ENCODE data around the gene MFAP2. TPM values are rescaled to one million over a fixed set of nuclear protein-coding genes. Genes with fewer than 3 reads are reported as not detected.

Gene MFAP2
- total and polyA plus RNA-seq, 7 experiments from 2014 or later = 0.76 TPM; not detected in 6

- H3K9me3 Mint-ChIP-seq = no peaks in the 10 kb centered on the region
- POLR2A ChIA-PET = no interaction called here
- H3K27ac Mint-ChIP-seq = peak overlapping the region in 1 of 9 donors; percentile 5
- peaks cover 0 to 27% (median 5%) of the 10 kb centered on the region in 7 donors for H3K4me1 Mint-ChIP-seq
- intact Hi-C loops (cut with micrococcal nuclease) = loop anchor here (10.0 kb wide), 2 partner anchors 51 to 651 kb away; partner anchors contain the start of gene SZRD1 (in 1 of the 2)
- Histone ChIP-seq H3K9me3 (ENCODE audit: control insufficient read depth in 2 of 3, low read length in 3 of 3) (no peaks in the 10 kb centered on the region), H3K36me3 (ENCODE audit: control insufficient read depth in 2 of 3, insufficient read depth in 3 of 3, low read length in 3 of 3) (peaks cover 7 to 39% (median 12%) of the 10 kb centered on the region in 3 experiments), H3K27me3 (ENCODE audit: control insufficient read depth in 2 of 2, insufficient read depth in 2 of 2, low read length in 2 of 2) (no peaks in the 10 kb centered on the region), H3K27ac (ENCODE audit: low read depth, low read length) (no peak overlapping the region), H3K4me3 (ENCODE audit: low read length) (no peak overlapping the region), H3K4me1 (ENCODE audit: control insufficient read depth in 2 of 2, insufficient read depth in 2 of 2, low read length in 2 of 2) (peaks cover 4 to 6% of the 10 kb centered on the region in 2 donors)
- H3K27me3 Mint-ChIP-seq = peaks cover 0 to 2% (median 0%) of the 10 kb centered on the region in 5 donors
- H3K36me3 Mint-ChIP-seq = peaks cover 6 to 23% (median 10%) of the 10 kb centered on the region in 5 donors
- DNase-seq = no peak
- ATAC-seq = no peak
- CTCF ChIA-PET = no interaction called here
- H3K4me3 Mint-ChIP-seq = no peak overlapping the region
Observed at GRCh38 chr1:17016317-17016661, 35.9 kb upstream of the MFAP2 start.

- peaks cover 6 to 12% (median 9%) of the 10 kb centered on the region in 5 donors for H3K36me3 Mint-ChIP-seq
Observed at GRCh38 chr1:17014671-17015567, 34.5 kb upstream of the MFAP2 start.

DNA sequence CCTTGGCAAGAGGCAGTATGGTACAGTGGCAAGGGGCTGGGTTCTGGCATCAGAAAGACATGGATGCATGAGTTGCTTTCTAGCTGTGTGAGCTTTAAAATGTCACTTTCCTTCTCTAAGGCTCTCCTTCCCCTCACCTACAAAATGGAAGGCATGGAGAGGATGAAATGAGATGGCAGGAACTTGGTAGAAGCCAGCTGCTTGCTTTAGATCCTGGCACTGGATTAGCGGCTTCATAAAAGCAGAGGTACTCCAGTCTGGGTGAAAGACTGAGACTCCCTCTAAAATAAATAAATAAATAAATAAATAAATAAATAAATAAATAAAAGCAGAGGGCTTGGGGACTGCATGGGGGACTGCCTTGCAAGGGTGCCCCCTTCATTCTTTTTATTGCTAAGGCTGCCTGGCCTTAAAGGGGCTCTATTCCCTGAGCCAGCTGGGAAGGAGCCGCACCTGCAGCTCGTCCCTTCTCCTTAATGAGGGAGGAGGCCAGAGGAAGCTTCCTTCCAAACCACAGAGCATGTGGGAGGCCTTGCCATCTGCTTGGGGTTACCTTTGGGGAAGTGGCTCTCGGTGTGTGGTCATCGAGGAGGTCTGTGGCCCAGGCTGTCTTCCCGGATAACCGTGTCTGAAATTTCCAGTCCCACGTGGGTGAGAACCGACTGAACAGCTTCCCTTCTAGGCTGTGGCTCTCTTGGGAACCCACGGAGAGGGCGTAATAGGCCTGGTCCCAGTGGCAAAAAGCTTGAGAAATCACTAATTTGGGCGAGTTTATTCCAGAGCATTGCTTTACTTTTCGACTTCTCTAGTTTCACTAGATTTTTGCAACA, 33.3 kb upstream of the MFAP2 start:
- Mint-ChIP-seq H3K27me3 (peaks cover 0 to 2% (median 0%) of the 10 kb centered on the region in 5 donors), H3K36me3 (peaks cover 0 to 3% (median under 1%) of the 10 kb centered on the region in 5 donors)
- CTCF ChIA-PET = interaction anchor here (0.7 kb wide), 1 partner anchor 53 kb away, joined by 3 read pairs; no protein-coding TSS in a partner anchor

More at GRCh38 chr1:17014671-17015567, 34.5 kb upstream of the MFAP2 start:
- H3K4me3 ChIP-seq (ENCODE audit: low read length) = no peak overlapping the region
- no peak overlapping the region for H3K27ac ChIP-seq (ENCODE audit: low read depth, low read length)
- peaks cover 0 to 27% (median 5%) of the 10 kb centered on the region in 3 experiments for H3K36me3 ChIP-seq (ENCODE audit: control insufficient read depth in 2 of 3, insufficient read depth in 3 of 3, low read length in 3 of 3)
- peaks cover 15 to 16% of the 10 kb centered on the region in 2 donors for H3K4me1 ChIP-seq (ENCODE audit: control insufficient read depth in 2 of 2, insufficient read depth in 2 of 2, low read length in 2 of 2)
- ATAC-seq = no peak
- ChIA-PET CTCF (interaction anchor here (0.6 kb wide), 1 partner anchor 14 kb away, joined by 4 read pairs; no protein-coding TSS in a partner anchor), POLR2A (interaction anchor here (0.7 kb wide), 1 partner anchor 49 kb away, joined by 3 read pairs; no protein-coding TSS in a partner anchor)
- H3K9me3 Mint-ChIP-seq = no peaks in the 10 kb centered on the region
- no peak overlapping the region for H3K4me3 Mint-ChIP-seq
- no peaks in the 10 kb centered on the region for H3K9me3 ChIP-seq (ENCODE audit: control insufficient read depth in 2 of 3, low read length in 3 of 3)
- H3K27ac Mint-ChIP-seq = peak overlapping the region in 1 of 9 donors; percentile 32
- DNase-seq = no peak
- H3K27me3 ChIP-seq (ENCODE audit: control insufficient read depth in 2 of 2, insufficient read depth in 2 of 2, low read length in 2 of 2) = no peaks in the 10 kb centered on the region
- H3K27me3 Mint-ChIP-seq = peaks cover 0 to 2% (median 0%) of the 10 kb centered on the region in 5 donors
- intact Hi-C loops (cut with micrococcal nuclease) = loop anchor here (5.0 to 10.0 kb wide), 4 partner anchors 50 to 1488 kb away; partner anchors contain the start of genes DNAJC16 (in 1 of the 2) and SZRD1 (in 1 of the 2)
- peaks cover 9 to 38% (median 16%) of the 10 kb centered on the region in 7 donors for H3K4me1 Mint-ChIP-seq

GRCh38 chr1:17012775-17013490, 32.5 kb upstream of the MFAP2 start:
- Histone ChIP-seq H3K27ac (ENCODE audit: low read depth, low read length) (no peak overlapping the region), H3K9me3 (ENCODE audit: control insufficient read depth in 2 of 3, low read length in 3 of 3) (no peaks in the 10 kb centered on the region), H3K36me3 (ENCODE audit: control insufficient read depth in 2 of 3, insufficient read depth in 3 of 3, low read length in 3 of 3) (peaks cover 0 to 9% (median 0%) of the 10 kb centered on the region in 3 experiments), H3K4me3 (ENCODE audit: low read length) (no peak overlapping the region), H3K4me1 (ENCODE audit: control insufficient read depth in 2 of 2, insufficient read depth in 2 of 2, low read length in 2 of 2) (peaks cover 15 to 16% of the 10 kb centered on the region in 2 donors), H3K27me3 (ENCODE audit: control insufficient read depth in 2 of 2, insufficient read depth in 2 of 2, low read length in 2 of 2) (no peaks in the 10 kb centered on the region)
- Mint-ChIP-seq H3K9me3 (no peaks in the 10 kb centered on the region), H3K4me1 (peaks cover 9 to 27% (median 17%) of the 10 kb centered on the region in 7 donors), H3K4me3 (peak overlapping the region in 4 of 10 donors; percentile 5 to 86 (median 42)), H3K27me3 (peaks cover 0 to 2% (median 0%) of the 10 kb centered on the region in 5 donors), H3K27ac (peak overlapping the region in 2 of 9 donors; percentile 18 to 41), H3K36me3 (peaks cover 0 to 2% (median 0%) of the 10 kb centered on the region in 5 donors)
- no peak for ATAC-seq
- POLR2A ChIA-PET = interaction anchor here (0.6 to 1.9 kb wide), 6 partner anchors 17 to 1412 kb away, joined by 3 to 7 read pairs (median 3); no protein-coding TSS in a partner anchor
- DNase-seq = no peak
- intact Hi-C loops (cut with micrococcal nuclease) = loop anchor here (1.0 to 10.0 kb wide), 5 partner anchors 41 to 1486 kb away; partner anchors contain the start of genes DNAJC16 (in 1 of the 2), SDHB (in 1 of the 2) and SZRD1 (in 1 of the 2)
- CTCF ChIA-PET = interaction anchor here (0.7 kb wide), 1 partner anchor 52 kb away, joined by 3 read pairs; no protein-coding TSS in a partner anchor

More for the DNA sequence above, 33.3 kb upstream of the MFAP2 start:
- no peak for ATAC-seq
- H3K4me3 ChIP-seq (ENCODE audit: low read length) = no peak overlapping the region
- H3K36me3 ChIP-seq (ENCODE audit: control insufficient read depth in 2 of 3, insufficient read depth in 3 of 3, low read length in 3 of 3) = peaks cover 0 to 15% (median 0%) of the 10 kb centered on the region in 3 experiments
- Mint-ChIP-seq H3K4me3 (no peak overlapping the region), H3K4me1 (peaks cover 9 to 30% (median 17%) of the 10 kb centered on the region in 7 donors), H3K27ac (no peak overlapping the region), H3K9me3 (no peaks in the 10 kb centered on the region)
- H3K4me1 ChIP-seq (ENCODE audit: control insufficient read depth in 2 of 2, insufficient read depth in 2 of 2, low read length in 2 of 2) = peaks cover 15 to 16% of the 10 kb centered on the region in 2 donors
- DNase-seq = no peak
- POLR2A ChIA-PET = interaction anchor here (0.6 to 1.9 kb wide), 4 partner anchors 16 to 706 kb away, joined by 3 to 7 read pairs (median 4); no protein-coding TSS in a partner anchor
- intact Hi-C loops (cut with micrococcal nuclease) = loop anchor here (5.0 to 10.0 kb wide), 4 partner anchors 49 to 1486 kb away; partner anchors contain the start of genes DNAJC16 (in 1 of the 2) and SZRD1 (in 1 of the 2)
- H3K9me3 ChIP-seq (ENCODE audit: control insufficient read depth in 2 of 3, low read length in 3 of 3) = no peaks in the 10 kb centered on the region
- H3K27me3 ChIP-seq (ENCODE audit: control insufficient read depth in 2 of 2, insufficient read depth in 2 of 2, low read length in 2 of 2) = no peaks in the 10 kb centered on the region
- H3K27ac ChIP-seq (ENCODE audit: low read depth, low read length) = no peak overlapping the region

- Mint-ChIP-seq H3K4me3 (peak within 1 kb of the TSS; percentile 81 to 91 (median 86)), H3K4me1 (peaks cover 9 to 27% (median 17%) of the 10 kb centered on the region in 7 donors), H3K27ac (peak within 1 kb of the TSS; percentile 23 to 83 (median 75)), H3K36me3 (peaks cover 0 to 2% (median 0%) of the 10 kb centered on the region in 5 donors), H3K9me3 (no peaks in the 10 kb centered on the region), H3K27me3 (peaks cover 0 to 2% (median 0%) of the 10 kb centered on the region in 5 donors)
- ATAC-seq (peak; percentile 99), DNase-seq (peak; percentile 76 to 87 (median 82))
- Histone ChIP-seq H3K9me3 (ENCODE audit: control insufficient read depth in 2 of 3, low read length in 3 of 3) (no peaks in the 10 kb centered on the region), H3K27me3 (ENCODE audit: control insufficient read depth in 2 of 2, insufficient read depth in 2 of 2, low read length in 2 of 2) (no peaks in the 10 kb centered on the region), H3K27ac (ENCODE audit: low read depth, low read length) (peak within 1 kb of the TSS; percentile 72), H3K4me3 (ENCODE audit: low read length) (peak within 1 kb of the TSS; percentile 72), H3K4me1 (ENCODE audit: control insufficient read depth in 2 of 2, insufficient read depth in 2 of 2, low read length in 2 of 2) (peaks cover 15 to 16% of the 10 kb centered on the region in 2 donors), H3K36me3 (ENCODE audit: control insufficient read depth in 2 of 3, insufficient read depth in 3 of 3, low read length in 3 of 3) (peaks cover 0 to 4% (median 0%) of the 10 kb centered on the region in 3 experiments)
- POLR2A ChIA-PET = interaction anchor here (0.6 to 1.9 kb wide), 3 partner anchors 33 to 1411 kb away, joined by 3 to 7 read pairs (median 3); no protein-coding TSS in a partner anchor
- CTCF ChIA-PET = no interaction called here
- intact Hi-C loops (cut with micrococcal nuclease) = loop anchor here (1.0 to 10.0 kb wide), 6 partner anchors 43 to 1484 kb away; partner anchors contain the start of genes SDHB (in 2 of the 2), DNAJC16 (in 1 of the 2) and SZRD1 (in 1 of the 2)
Observed at GRCh38 chr1:17011439-17012307, 31.3 kb upstream of the MFAP2 start, which contains the start of gene ATP13A2. Gene ATP13A2 (minus strand): TSS chr1:17011928. CDS start chr1:17011738, 190 bp downstream.
